HG02763 (cell line): Measurements from ENCODE around the gene MLKL.

ENCODE experiments used
- ATAC-seq: cut with Tn5 transposase; IDR thresholded peaks from one replicate; pipeline ENCODE4 v1.9.1; 2021; ENCODE audit warnings: mild to moderate bottlenecking, moderate library complexity; ENCODE audit not compliant: unreplicated experiment

MLKL gene

DNA sequence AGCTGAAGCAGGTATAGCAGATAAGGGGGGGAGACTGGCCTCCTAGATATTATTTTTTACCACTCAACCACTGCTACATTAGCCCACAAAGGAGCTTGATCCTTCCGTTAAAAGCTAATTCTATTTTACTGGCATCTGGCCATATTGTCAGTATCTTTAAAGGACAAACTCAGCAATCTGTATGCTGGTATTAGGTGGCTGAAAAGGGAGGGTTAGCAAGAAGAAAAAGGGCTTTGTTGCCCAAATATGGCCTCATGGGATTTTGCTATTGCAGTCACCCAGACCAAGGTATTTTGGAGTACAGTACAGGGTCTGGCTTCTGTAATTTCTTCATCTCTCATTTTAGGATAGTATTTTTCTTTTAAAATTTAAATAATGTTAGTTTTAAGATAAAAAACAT lies 48.4 kb downstream of the MLKL start:
- no peak for ATAC-seq

GRCh38 chr16:74651841-74652240 lies 48.8 kb downstream of the MLKL start:
- no peak for ATAC-seq

DNA sequence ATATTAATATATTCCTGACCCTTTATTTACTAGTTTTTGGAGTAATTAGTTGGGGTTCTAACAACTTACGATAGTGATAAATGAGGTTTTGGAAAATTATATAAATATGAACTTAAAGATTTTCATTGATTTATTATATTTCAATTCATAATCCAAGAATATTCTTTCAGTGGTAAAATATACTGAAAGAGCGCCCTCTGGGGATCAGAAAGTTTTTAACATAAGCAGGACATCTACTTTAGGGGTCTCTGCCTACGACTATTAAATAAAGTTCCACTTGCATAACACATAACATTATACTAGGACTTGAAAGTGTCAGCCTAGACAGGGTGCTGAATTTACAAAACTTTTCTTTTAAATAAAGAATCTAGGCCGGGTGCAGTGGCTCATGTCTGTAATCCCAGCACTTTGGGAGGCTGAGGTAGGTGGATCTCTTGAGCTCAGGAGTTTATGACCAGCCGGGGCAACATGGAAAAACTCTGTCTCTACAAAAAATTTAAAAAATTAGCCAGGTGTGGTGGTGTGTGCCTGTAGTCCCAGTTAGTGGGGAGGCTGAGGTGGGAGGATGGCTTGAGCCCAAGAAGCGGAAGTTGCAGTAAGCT lies 49.6 kb downstream of the MLKL start:
- no peak for ATAC-seq

GRCh38 chr16:74649839-74650504 lies 50.7 kb downstream of the MLKL start:
- ATAC-seq, result no peak

GRCh38 chr16:74641969-74642368 lies 58.7 kb downstream of the MLKL start:
- ATAC-seq, result no peak

GRCh38 chr16:74637742-74638453 lies 62.8 kb downstream of the MLKL start:
- ATAC-seq, result no peak

DNA sequence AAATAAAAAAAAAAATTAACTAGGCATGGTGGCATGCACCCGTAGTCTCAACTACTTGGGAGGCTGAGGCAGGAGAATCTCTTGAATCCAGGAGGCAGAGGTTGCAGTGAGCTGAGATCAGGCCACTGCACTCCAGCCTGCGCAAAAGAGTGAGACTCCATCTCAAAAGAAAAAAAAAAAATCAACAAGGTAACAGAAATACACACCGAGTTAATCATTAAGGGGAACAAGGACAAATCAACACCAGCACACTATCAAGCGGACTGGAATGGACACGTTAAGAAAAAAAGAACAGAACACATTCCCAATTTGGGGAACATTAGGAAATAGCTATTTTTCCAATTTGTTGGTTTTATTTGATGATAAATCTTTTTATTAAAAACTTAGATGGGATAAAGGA lies 65.4 kb downstream of the MLKL start:
- ATAC-seq, result no peak

- no peak for ATAC-seq
Observed at GRCh38 chr16:74633686-74634085, 67.0 kb downstream of the MLKL start.

- no peak for ATAC-seq
Observed at GRCh38 chr16:74627506-74628220, 73.0 kb downstream of the MLKL start.

GRCh38 chr16:74626741-74627416 lies 73.8 kb downstream of the MLKL start:
- no peak for ATAC-seq

DNA sequence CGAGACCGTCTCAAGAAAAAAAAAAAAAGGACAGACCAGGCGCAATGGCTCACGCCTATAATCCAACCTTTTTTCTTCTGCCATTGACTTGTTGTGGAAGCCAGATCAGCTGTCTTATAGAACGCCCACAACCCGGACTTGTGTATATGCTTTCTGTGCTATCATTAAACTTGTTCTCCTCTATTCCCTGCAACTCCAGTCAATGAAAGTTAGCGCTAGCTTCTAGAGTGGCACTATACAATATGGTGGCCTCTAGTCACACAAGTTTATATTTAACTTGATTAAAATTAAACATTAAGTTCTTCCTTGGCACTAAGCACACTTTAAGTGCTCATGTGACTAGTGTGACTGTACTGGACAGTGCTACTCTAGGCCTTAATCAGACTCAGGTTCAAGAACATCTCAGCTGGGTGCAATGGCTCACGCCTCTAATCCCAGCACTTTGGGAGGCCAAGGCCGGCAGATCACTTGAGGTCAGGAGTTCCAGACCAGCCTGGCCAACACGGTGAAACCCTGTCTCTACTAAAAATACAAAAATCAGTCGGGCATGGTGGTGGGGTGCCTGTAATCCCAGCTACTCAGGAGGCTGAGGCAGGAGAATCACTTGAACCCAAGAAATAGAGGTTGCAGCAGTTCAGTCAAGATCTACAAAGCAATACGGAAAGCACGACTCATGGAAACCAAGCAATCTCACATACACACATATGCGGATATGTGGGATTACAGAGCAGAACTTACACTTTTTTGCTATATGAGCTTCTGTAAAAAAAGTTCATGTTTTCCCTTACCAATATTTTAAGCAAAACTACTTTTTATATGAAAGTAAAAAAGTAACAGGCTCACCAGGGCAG lies 74.9 kb downstream of the MLKL start:
- ATAC-seq, result no peak

GRCh38 chr16:74623839-74624235 lies 76.8 kb downstream of the MLKL start:
- ATAC-seq, result no peak

GRCh38 chr16:74623214-74623838 lies 77.3 kb downstream of the MLKL start:
- ATAC-seq, result no peak

GRCh38 chr16:74622005-74622404 lies 78.7 kb downstream of the MLKL start:
- no peak for ATAC-seq
